Heart right ventricle (tissue), 16 donors: ENCODE results near the gene ILRUN. TPM values are rescaled to one million over a fixed set of nuclear protein-coding genes. Genes with fewer than 3 reads are reported as not detected.
"Not testable (repeated sequence)": the region's sequence is repeated elsewhere in the genome, so short reads cannot be mapped to it uniquely, and the experiment has no call there.

Source experiments
- ATAC-seq, 8 donors: fragments of 200-7000 bp; cut with Tn5 transposase; one replicate each; pipeline ENCODE4 v1.9.1; 2020; ENCODE audit warnings: mild to moderate bottlenecking in 8 of 8, moderate library complexity in 8 of 8, moderate number of reproducible peaks in 1 of 8
- DNase-seq, 2 donors: peaks; one replicate each; pipeline ENCODE4 v3.0.0-alpha.2; 2020
- H3K27ac ChIP-seq, 10 donors: fragments of 200-600 bp; sonication (generic) in 2 of 10; one replicate each; pipeline versions ENCODE4 v1.5.0 to v1.8.0; 2020 to 2022; ENCODE audit warnings: mild to moderate bottlenecking in 3 of 10
- H3K27me3 ChIP-seq, 7 donors: fragments of 200-600 bp; one replicate each; pipeline ENCODE4 v1.8.0; 2021 to 2022; ENCODE audit warnings: mild to moderate bottlenecking in 2 of 7
- H3K36me3 ChIP-seq, 9 donors: fragments of 200-600 bp; sonication (generic) in 1 of 9; one replicate each; pipeline versions ENCODE4 v1.5.0 to v1.8.0; 2020 to 2022; ENCODE audit warnings: mild to moderate bottlenecking in 2 of 9
- H3K4me1 ChIP-seq, 9 donors: fragments of 200-600 bp; sonication (generic) in 1 of 9; one replicate each; pipeline versions ENCODE4 v1.5.0 to v1.8.0; 2020 to 2022; ENCODE audit warnings: mild to moderate bottlenecking in 4 of 9
- H3K4me3 ChIP-seq, 10 donors: fragments of 200-600 bp; sonication (generic) in 2 of 10; one replicate each; pipeline versions ENCODE4 v1.5.0 to v1.8.0; 2020 to 2022; ENCODE audit warnings: mild to moderate bottlenecking in 7 of 10, moderate library complexity in 2 of 10
- H3K9me3 ChIP-seq, 11 donors: fragments of 200-600 bp in 10 of 11; sonication (generic) in 2 of 11; one replicate each; pipeline versions ENCODE4 v1.5.0 to v1.8.0; 2013 to 2022; ENCODE audit warnings: mild to moderate bottlenecking in 2 of 11, control low read depth in 1 of 11, moderate library complexity in 1 of 11
- WGBS, 2 donors: extraction: QIAGEN DNeasy Blood & Tissue Kit; methylation state at CpG; one replicate each; pipeline ENCODE4 v1.1.7; 2013; ENCODE audit warnings: inconsistent platforms in 1 of 2; 5-methylcytosine and 5-hydroxymethylcytosine counted together
- intact Hi-C, 10 donors: fragments of 100-400 bp; cut with DNase I; formaldehyde crosslinking; loops; one replicate each; pipeline versions ENCODE4 v1.11.1 to v1.14.2; 2022
- polyA plus RNA-seq, 2 donors: library from polyadenylated mRNA; stranded (reverse); fragments of 200-250 nt; gene quantifications; one replicate each; pipeline ENCODE4 v1.2.3, GENCODE V29; 2013
- total RNA-seq, 10 donors: library from RNA; stranded (reverse); fragmentation: NEBNext Ultra II Directional in 3 of 10; extraction: Animal tissue kit (Norgen Biotek cat#: 25700) in 3 of 10; gene quantifications; one replicate each; pipeline versions ENCODE4 v1.2.1 to v1.2.4, GENCODE V29; 2021 to 2023
- TF ChIP-seq, protein P1 (sequence below), 9 donors: fragments of 200-600 bp; sonication (generic) in 2 of 9; IDR thresholded peaks; one replicate each; pipeline versions ENCODE4 v1.5.0 to v1.8.0; 2021 to 2022; ENCODE audit warnings: antibody characterized with exemption in 9 of 9, mild to moderate bottlenecking in 5 of 9, moderate library complexity in 1 of 9
- donor health status: Arrhythmogenic right ventricular cardiomyopathy.
- donor health status: ischemic (EF 13 %, LVEDD 7.1; RV severe dilation, severe dysfunction).
- donor health status: healthy with polysubstance abuse.
- donor health status: DM: no; HTN: yes; CAD: no.
- donor health status: DM: no; HTN: no; CAD: no.
- donor health status: ischemic (EF 25% LVEDD 6.9; RV normal size, moderate dysfunction).
- donor health status: ischemic (EF 25% LVEDD 5.7; RV mildly dilated, moderate dysfunction).
- donor health status: healthy.
- donor health status: DM: yes; HTN: yes; CAD: no.
- donor health status: Ischemic cardiomyopathy.
- donor health status: ischemic (EF 35%, LVEDD 5.7; RV mildly dilated, moderate dysfunction).
- donor health status: nonischemic (EF 11% LVEDD 7.7; RV severe dilation, severe dysfunction).
- donor health status: DM: yes; HTN: yes; CAD: no.
- donor health status: PGD.
- donor health status: ischemic (EF 29% LVEDD 5.4; RV normal size, mild dysfunction).
- donor health status: nonischemic (EF 23%, LVEDD 6.1; RV moderate dilation, normal function).

Gene ILRUN
- total and polyA plus RNA-seq, 12 donors, result 54.9 to 157 (median 113) TPM

GRCh38 chr6:34688956-34689355, 7.6 kb downstream of the ILRUN start:
- TF ChIP-seq, protein P1, sequence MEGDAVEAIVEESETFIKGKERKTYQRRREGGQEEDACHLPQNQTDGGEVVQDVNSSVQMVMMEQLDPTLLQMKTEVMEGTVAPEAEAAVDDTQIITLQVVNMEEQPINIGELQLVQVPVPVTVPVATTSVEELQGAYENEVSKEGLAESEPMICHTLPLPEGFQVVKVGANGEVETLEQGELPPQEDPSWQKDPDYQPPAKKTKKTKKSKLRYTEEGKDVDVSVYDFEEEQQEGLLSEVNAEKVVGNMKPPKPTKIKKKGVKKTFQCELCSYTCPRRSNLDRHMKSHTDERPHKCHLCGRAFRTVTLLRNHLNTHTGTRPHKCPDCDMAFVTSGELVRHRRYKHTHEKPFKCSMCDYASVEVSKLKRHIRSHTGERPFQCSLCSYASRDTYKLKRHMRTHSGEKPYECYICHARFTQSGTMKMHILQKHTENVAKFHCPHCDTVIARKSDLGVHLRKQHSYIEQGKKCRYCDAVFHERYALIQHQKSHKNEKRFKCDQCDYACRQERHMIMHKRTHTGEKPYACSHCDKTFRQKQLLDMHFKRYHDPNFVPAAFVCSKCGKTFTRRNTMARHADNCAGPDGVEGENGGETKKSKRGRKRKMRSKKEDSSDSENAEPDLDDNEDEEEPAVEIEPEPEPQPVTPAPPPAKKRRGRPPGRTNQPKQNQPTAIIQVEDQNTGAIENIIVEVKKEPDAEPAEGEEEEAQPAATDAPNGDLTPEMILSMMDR (IDR thresholded peaks at IDR 0.05), result no peak
- 79 to 86% methylated on average over 5 of the region's 5 CpGs for WGBS, 2 donors
- DNase-seq (no peak), ATAC-seq (no peak)
- H3K4me1 ChIP-seq, result peaks cover 2 to 43% (median 29%) of the 10 kb centered on the region in 9 donors
- H3K9me3 ChIP-seq, result no peaks in the 10 kb centered on the region
- no peaks in the 10 kb centered on the region for H3K27me3 ChIP-seq
- no peak overlapping the region for H3K27ac ChIP-seq
- H3K4me3 ChIP-seq, result no peak overlapping the region
- peaks cover 0 to 12% (median 0%) of the 10 kb centered on the region in 9 donors for H3K36me3 ChIP-seq
- intact Hi-C loops, result no loop called here

DNA sequence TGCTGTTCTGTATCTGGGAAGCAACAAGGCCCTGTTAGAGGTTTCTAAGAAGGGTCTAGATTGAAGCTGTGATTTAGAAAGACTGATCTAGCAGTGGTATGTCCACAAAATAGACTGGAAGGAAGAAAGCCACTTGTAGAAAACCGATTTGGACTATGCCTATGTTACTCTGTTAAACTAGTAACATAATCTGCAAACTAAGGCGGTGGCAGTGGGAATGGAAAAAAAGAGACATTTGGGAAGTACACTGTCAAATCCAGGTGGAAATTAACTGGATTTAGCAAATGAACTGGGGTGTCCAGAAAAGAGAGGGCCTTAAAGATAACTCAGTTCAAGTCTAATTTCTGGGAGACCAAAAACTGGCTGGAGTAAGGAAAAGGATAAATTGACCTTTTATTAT, 11.6 kb downstream of the ILRUN start:
- Histone ChIP-seq H3K36me3 (peaks cover 0 to 12% (median 0%) of the 10 kb centered on the region in 9 donors), H3K4me3 (no peak overlapping the region), H3K27me3 (no peaks in the 10 kb centered on the region), H3K9me3 (no peaks in the 10 kb centered on the region), H3K27ac (no peak overlapping the region), H3K4me1 (peaks cover 4 to 31% (median 24%) of the 10 kb centered on the region in 9 donors)
- WGBS, 2 donors, result 82 to 83% methylated on average over 2 of the region's 2 CpGs
- no peak for DNase-seq
- intact Hi-C loops, result no loop called here
- TF ChIP-seq, protein P1 (IDR thresholded peaks at IDR 0.05), result no peak
- no peak for ATAC-seq

- H3K27me3 ChIP-seq, result no peaks in the 10 kb centered on the region
- peaks cover 4 to 37% (median 28%) of the 10 kb centered on the region in 9 donors for H3K4me1 ChIP-seq
- 84 to 86% methylated on average over 2 of the region's 2 CpGs for WGBS, 2 donors
- no peak overlapping the region for H3K4me3 ChIP-seq
- H3K9me3 ChIP-seq, result no peaks in the 10 kb centered on the region
- TF ChIP-seq, protein P1 (IDR thresholded peaks at IDR 0.05), result no peak
- H3K27ac ChIP-seq, result no peak overlapping the region
- intact Hi-C loops, result no loop called here
- DNase-seq, result no peak
- peaks cover 0 to 12% (median 0%) of the 10 kb centered on the region in 9 donors for H3K36me3 ChIP-seq
- ATAC-seq, result no peak
Observed at GRCh38 chr6:34684364-34684763, 12.2 kb downstream of the ILRUN start.

- 76 to 78% methylated on average over 3 of the region's 3 CpGs for WGBS, 2 donors
- Histone ChIP-seq H3K36me3 (no peaks in the 10 kb centered on the region), H3K4me1 (peaks cover 4 to 42% (median 29%) of the 10 kb centered on the region in 9 donors), H3K4me3 (no peak overlapping the region), H3K9me3 (no peaks in the 10 kb centered on the region), H3K27ac (peak overlapping the region in 1 of 10 donors; percentile 8), H3K27me3 (no peaks in the 10 kb centered on the region)
- intact Hi-C loops, result no loop called here
- DNase-seq (no peak), ATAC-seq (peak in 1 of 8 donors; percentile 53)
- TF ChIP-seq, protein P1 (IDR thresholded peaks at IDR 0.05), result no peak
Observed at GRCh38 chr6:34680802-34681515, 15.6 kb downstream of the ILRUN start.

DNA sequence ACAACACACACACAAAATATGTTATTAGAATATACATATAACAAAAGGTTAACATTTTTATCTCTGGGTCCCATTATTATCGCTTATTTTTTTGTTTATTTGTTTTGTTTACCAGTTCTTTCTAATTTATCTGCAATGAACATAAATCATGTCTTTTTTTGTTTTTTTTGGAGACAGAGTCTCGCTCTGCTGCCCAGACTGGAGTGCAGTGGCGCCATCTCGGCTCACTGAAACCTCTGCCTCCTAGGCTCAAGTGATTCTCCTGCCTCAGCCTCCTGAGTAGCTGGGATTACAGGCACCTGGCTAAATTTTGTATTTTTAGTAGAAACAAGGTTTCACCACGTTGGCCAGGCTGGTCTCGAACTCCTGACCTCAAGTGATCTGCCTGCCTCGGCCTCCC, 16.3 kb downstream of the ILRUN start:
- H3K27me3 ChIP-seq, H3K9me3 ChIP-seq, H3K36me3 ChIP-seq, H3K4me3 ChIP-seq, DNase-seq, intact Hi-C loops, ATAC-seq: not testable (repeated sequence)
- peaks cover 4 to 40% (median 28%) of the 10 kb centered on the region in 9 donors for H3K4me1 ChIP-seq
- peak overlapping the region in 1 of 10 donors; percentile 8 for H3K27ac ChIP-seq
- 85 to 90% methylated on average over 7 of the region's 7 CpGs for WGBS, 2 donors
